Measurements from ENCODE around the gene ABCA6.

DNA sequence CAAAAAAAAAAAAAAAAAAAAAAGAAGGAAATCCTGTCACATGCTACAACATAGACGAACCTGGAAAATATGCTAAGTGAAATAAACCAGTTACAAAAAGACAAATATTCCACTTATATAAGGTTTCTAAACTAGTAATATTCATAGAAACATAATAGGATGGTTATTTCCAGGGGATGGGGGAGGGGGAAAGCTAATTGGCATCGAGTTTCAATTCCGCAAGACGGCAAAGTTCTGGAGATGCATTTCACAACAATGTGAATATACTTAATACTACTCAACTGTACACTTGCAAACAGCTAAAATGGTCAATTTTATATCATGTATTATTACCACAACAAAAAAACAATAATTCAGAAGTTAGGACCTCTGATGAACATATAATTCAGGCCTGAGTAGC is 43.1 kb downstream of the ABCA6 start:
- TF ChIP-seq, protein P1, sequence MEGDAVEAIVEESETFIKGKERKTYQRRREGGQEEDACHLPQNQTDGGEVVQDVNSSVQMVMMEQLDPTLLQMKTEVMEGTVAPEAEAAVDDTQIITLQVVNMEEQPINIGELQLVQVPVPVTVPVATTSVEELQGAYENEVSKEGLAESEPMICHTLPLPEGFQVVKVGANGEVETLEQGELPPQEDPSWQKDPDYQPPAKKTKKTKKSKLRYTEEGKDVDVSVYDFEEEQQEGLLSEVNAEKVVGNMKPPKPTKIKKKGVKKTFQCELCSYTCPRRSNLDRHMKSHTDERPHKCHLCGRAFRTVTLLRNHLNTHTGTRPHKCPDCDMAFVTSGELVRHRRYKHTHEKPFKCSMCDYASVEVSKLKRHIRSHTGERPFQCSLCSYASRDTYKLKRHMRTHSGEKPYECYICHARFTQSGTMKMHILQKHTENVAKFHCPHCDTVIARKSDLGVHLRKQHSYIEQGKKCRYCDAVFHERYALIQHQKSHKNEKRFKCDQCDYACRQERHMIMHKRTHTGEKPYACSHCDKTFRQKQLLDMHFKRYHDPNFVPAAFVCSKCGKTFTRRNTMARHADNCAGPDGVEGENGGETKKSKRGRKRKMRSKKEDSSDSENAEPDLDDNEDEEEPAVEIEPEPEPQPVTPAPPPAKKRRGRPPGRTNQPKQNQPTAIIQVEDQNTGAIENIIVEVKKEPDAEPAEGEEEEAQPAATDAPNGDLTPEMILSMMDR (IDR thresholded peaks at IDR 0.05) = no peak
- TF ChIP-seq RFX5 (IDR thresholded peaks at IDR 0.05) (no peak), KDM5A (IDR thresholded peaks at IDR 0.05) (no peak), FOSL2 (IDR thresholded peaks at IDR 0.05) (no peak), FOSL2 (CRISPR knock-in tag; IDR thresholded peaks at IDR 0.05) (no peak), POLR2A (IDR thresholded peaks at IDR 0.05; ENCODE audit: low read length) (no peak)
- TF ChIP-seq, protein P2, sequence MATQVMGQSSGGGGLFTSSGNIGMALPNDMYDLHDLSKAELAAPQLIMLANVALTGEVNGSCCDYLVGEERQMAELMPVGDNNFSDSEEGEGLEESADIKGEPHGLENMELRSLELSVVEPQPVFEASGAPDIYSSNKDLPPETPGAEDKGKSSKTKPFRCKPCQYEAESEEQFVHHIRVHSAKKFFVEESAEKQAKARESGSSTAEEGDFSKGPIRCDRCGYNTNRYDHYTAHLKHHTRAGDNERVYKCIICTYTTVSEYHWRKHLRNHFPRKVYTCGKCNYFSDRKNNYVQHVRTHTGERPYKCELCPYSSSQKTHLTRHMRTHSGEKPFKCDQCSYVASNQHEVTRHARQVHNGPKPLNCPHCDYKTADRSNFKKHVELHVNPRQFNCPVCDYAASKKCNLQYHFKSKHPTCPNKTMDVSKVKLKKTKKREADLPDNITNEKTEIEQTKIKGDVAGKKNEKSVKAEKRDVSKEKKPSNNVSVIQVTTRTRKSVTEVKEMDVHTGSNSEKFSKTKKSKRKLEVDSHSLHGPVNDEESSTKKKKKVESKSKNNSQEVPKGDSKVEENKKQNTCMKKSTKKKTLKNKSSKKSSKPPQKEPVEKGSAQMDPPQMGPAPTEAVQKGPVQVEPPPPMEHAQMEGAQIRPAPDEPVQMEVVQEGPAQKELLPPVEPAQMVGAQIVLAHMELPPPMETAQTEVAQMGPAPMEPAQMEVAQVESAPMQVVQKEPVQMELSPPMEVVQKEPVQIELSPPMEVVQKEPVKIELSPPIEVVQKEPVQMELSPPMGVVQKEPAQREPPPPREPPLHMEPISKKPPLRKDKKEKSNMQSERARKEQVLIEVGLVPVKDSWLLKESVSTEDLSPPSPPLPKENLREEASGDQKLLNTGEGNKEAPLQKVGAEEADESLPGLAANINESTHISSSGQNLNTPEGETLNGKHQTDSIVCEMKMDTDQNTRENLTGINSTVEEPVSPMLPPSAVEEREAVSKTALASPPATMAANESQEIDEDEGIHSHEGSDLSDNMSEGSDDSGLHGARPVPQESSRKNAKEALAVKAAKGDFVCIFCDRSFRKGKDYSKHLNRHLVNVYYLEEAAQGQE (IDR thresholded peaks at IDR 0.05) = no peak
